IPS-NIHi11 (cell line): ENCODE results near the gene ABLIM2.

Experiments
- DNase-seq: peaks from one replicate; pipeline ENCODE4 v3.0.0; 2012; ENCODE audit warnings: mixed read lengths, low spot score

ABLIM2 gene

GRCh38 chr4:8136972-8137710 lies 21.5 kb downstream of the ABLIM2 start:
- no peak for DNase-seq

- DNase-seq, result no peak
These were observed 22.1 kb downstream of the ABLIM2 start for GRCh38 chr4:8136529-8136928.

GRCh38 chr4:8135666-8136065 lies 22.9 kb downstream of the ABLIM2 start:
- no peak for DNase-seq

- DNase-seq, result peak; percentile 67
These were observed 24.6 kb downstream of the ABLIM2 start for GRCh38 chr4:8133897-8134563.

- DNase-seq, result no peak
These were observed 25.5 kb downstream of the ABLIM2 start for GRCh38 chr4:8132947-8133705.

- DNase-seq, result no peak
These were observed 26.2 kb downstream of the ABLIM2 start for GRCh38 chr4:8132400-8132799.

- no peak for DNase-seq
These were observed 26.8 kb downstream of the ABLIM2 start for GRCh38 chr4:8131826-8132225.

GRCh38 chr4:8131210-8131609 lies 27.4 kb downstream of the ABLIM2 start:
- no peak for DNase-seq

- DNase-seq, result no peak
These were observed 28.1 kb downstream of the ABLIM2 start for GRCh38 chr4:8130346-8131066.

GRCh38 chr4:8129785-8130184 lies 28.8 kb downstream of the ABLIM2 start:
- no peak for DNase-seq

- DNase-seq, result no peak
These were observed 29.5 kb downstream of the ABLIM2 start for GRCh38 chr4:8129136-8129535.

GRCh38 chr4:8128100-8128856 lies 30.3 kb downstream of the ABLIM2 start:
- DNase-seq, result peak; percentile 65

GRCh38 chr4:8127051-8127826 lies 31.4 kb downstream of the ABLIM2 start:
- DNase-seq, result no peak

GRCh38 chr4:8126523-8126922 lies 32.1 kb downstream of the ABLIM2 start:
- no peak for DNase-seq

GRCh38 chr4:8125526-8126056 lies 33.0 kb downstream of the ABLIM2 start:
- no peak for DNase-seq

- no peak for DNase-seq
These were observed 34.7 kb downstream of the ABLIM2 start for GRCh38 chr4:8123870-8124269.

GRCh38 chr4:8123389-8123788 lies 35.2 kb downstream of the ABLIM2 start:
- DNase-seq, result no peak

- no peak for DNase-seq
These were observed 35.9 kb downstream of the ABLIM2 start for GRCh38 chr4:8122746-8123145.

GRCh38 chr4:8121292-8122015 lies 37.2 kb downstream of the ABLIM2 start:
- DNase-seq, result no peak

GRCh38 chr4:8120501-8120900 lies 38.1 kb downstream of the ABLIM2 start:
- no peak for DNase-seq
